22Rv1 (cell line): Measurements from ENCODE around the gene RTKN2.

Experiments
- H3K27ac ChIP-seq: fragments of 450-650 bp; 2 replicates; pipeline ENCODE4 v1.5.1; 2017
- ZFX ChIP-seq: fragments of 450-650 bp; IDR thresholded peaks from 2 replicates; pipeline ENCODE4 v1.6.1; 2017; ENCODE audit warnings: antibody characterized with exemption, borderline replicate concordance
- TF ChIP-seq, protein P1 (sequence below): fragments of 450-650 bp; IDR thresholded peaks from 2 replicates; pipeline ENCODE4 v1.5.1; 2017; ENCODE audit warnings: mild to moderate bottlenecking

The RTKN2 gene

DNA sequence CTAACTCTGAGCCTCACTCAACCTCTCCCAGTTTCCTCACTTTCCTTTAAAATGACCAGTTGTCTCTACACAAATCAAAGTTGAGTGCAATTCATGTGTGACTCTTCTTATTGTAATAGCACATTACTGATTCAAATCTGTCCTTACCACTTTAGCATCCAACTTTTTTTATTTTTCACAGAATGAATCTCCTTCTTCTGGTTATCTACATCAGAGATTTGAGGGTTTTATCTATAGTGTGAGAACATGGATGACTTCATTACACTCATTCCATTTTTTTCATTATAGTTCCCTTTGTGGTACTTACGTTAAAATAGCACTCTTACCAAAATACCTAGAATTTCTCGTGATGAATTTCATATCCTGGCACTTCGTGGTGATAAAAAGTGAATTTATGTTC, 43.3 kb downstream of the RTKN2 start:
- H3K27ac ChIP-seq, result no peak overlapping the region
- TF ChIP-seq, protein P1, sequence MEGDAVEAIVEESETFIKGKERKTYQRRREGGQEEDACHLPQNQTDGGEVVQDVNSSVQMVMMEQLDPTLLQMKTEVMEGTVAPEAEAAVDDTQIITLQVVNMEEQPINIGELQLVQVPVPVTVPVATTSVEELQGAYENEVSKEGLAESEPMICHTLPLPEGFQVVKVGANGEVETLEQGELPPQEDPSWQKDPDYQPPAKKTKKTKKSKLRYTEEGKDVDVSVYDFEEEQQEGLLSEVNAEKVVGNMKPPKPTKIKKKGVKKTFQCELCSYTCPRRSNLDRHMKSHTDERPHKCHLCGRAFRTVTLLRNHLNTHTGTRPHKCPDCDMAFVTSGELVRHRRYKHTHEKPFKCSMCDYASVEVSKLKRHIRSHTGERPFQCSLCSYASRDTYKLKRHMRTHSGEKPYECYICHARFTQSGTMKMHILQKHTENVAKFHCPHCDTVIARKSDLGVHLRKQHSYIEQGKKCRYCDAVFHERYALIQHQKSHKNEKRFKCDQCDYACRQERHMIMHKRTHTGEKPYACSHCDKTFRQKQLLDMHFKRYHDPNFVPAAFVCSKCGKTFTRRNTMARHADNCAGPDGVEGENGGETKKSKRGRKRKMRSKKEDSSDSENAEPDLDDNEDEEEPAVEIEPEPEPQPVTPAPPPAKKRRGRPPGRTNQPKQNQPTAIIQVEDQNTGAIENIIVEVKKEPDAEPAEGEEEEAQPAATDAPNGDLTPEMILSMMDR, result no peak
- TF ChIP-seq ZFX, result no peak

DNA sequence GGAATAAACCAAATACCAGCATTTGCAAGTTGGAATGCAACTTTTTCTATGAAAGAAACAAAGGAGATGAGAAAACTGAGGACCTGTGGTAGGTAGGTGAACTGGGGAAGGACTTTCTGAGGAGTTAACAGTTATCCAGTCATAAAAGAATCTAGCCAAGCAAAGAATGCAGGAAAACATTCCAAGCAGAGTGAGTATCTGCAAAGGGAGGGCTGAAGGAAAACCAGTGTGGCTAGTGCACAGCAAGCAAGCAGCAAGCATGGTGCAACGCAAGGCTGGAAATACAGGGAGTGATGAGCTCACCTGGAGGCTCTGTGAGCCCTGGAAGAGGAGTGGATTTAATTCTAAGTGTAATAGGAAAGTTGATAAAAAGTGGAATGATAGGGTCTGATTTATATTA, 44.0 kb downstream of the RTKN2 start:
- TF ChIP-seq ZFX, result no peak
- TF ChIP-seq, protein P1, result no peak
- no peak overlapping the region for H3K27ac ChIP-seq

DNA sequence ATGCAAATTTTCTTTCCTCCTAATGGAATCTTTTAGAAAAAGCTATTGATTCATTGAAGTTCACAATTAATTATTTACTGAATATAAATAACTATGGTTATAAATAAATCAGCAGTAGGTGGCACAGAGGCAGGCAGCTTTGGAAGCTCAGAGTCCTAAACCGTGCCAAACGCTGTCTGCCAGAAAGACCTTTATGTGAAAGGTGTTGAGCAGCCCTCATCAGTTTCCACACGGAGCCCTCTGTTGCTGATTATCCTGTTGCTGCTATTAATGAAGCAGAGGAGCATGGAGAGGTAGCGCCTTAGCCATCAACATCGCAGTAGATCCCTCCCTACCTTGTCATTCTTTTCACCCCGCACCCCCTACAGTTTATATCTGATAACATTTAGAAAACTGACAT, 51.0 kb downstream of the RTKN2 start:
- TF ChIP-seq, protein P1, result no peak
- TF ChIP-seq ZFX, result no peak
- H3K27ac ChIP-seq, result no peak overlapping the region

DNA sequence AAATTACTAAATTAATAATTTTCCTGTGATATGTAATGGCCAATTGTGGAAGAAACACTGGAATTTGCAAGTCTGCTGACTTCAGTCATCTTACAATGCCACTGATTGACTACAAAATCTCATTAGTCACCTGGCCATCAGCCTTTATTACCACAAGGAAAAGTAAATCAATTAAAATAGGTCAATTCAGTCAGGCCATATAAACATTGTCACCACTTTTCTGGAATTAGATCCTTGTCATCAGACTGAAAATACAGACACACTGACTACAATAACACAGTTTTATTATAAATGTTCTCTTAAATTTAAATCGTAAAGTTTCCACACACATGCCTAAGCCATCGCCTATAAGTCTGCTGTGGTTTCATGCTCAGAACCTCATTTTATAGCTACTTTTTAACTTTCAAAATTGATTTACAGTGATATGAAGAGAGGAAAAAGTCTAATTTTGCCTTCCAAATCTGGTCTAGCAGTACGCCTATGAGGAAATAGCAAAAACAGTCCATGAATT, 54.2 kb downstream of the RTKN2 start:
- TF ChIP-seq, protein P1, result no peak
- no peak for TF ChIP-seq ZFX
- H3K27ac ChIP-seq, result no peak overlapping the region

DNA sequence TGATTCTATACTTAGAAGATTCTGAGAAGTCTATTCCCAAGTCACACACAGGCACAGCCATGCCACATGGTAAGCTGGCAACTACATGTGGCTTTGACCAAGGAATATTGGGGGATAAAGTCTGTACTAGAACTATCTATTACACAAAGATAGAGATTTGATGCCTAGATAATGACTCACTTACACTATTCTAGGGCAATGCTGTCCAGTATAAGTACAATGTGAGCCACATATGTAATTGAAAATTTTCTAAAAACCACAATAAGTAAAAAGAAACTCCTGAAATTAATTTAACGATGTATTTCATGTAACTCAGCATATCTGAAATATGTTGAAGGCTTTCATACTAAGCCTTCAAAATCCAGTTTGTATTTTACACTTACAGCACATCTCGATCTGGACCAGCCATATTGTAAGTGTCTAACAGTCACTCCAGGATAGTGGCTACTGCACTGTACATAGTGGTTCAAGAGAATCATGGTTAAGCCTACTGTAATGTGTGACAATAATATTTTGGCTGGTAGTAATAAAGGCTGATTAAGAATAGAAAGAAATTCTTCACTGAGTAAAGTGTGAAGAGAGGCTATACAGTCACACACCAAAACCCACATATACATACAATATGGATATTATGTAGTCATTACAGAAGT, 62.8 kb downstream of the RTKN2 start:
- H3K27ac ChIP-seq, result no peak overlapping the region
- no peak for TF ChIP-seq ZFX
- TF ChIP-seq, protein P1, result no peak

DNA sequence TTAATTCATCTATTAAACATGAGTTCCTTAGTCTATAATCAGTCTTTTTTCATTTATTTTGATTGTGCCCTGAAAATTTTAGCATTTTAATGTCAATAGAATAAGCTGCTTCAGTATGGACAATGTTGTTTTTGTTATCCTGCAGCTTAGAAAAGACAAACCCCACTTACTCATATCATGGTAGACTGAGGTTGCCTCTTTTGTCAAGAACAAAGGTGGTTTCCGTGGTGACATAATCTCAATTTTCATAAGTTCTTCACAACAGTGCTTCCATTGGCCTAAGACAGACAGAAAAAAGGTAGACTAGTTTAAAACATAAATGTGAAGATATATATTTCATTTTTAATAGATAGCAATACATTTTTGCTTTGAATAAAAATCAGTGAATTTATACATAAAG, 69.1 kb downstream of the RTKN2 start:
- H3K27ac ChIP-seq, result no peak overlapping the region
- TF ChIP-seq, protein P1, result no peak
- TF ChIP-seq ZFX, result no peak

DNA sequence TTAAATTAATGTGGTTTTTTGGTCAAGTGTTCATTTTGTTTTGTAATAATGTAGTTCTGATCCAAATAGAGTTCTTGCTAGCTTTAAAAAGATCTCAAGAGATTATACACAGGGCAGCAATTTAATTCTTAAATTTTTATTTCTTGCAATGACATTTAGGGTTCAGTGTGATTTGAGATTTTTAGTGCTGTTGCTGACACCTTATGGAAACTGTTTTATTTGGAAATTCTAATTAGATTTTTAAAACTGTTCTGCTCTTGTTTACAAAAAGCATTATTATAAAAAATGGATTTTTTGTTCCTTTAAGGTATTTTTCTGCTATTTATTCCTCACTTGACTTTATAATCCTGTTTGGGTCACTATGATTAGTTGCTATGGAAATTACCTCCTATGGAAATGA, 72.1 kb downstream of the RTKN2 start:
- no peak overlapping the region for H3K27ac ChIP-seq
- TF ChIP-seq ZFX, result no peak
- TF ChIP-seq, protein P1, result no peak
